GM19240 (cell line): Measurements from ENCODE around the gene DPM2.
A peak's percentile ranks its signal among the peaks of the same experiment; 100 is the strongest.

Source experiments
- DNase-seq: peaks from one replicate; pipeline ENCODE4 v3.0.0; 2011; ENCODE audit warnings: low spot score; ENCODE audit not compliant: insufficient read length

Gene DPM2

DNA sequence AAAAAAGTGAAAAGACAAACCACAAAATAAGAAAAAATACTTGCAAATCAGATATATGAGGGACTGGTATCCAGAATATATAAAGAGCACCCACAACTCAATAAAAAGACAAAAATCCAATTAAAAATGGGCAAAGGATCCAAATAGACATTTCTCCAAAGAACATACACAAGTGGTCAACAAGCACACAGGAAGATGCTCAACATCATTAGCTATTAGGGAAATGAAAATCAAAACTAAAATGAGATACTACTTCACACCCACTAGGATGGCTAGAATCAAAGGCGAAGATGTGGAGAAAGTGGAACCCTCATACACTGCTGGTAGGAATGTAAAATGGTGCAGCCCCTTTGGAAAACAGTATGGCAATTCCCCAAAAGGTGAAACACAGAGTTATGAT is 21.1 kb upstream of the DPM2 start:
- no peak for DNase-seq

DNA sequence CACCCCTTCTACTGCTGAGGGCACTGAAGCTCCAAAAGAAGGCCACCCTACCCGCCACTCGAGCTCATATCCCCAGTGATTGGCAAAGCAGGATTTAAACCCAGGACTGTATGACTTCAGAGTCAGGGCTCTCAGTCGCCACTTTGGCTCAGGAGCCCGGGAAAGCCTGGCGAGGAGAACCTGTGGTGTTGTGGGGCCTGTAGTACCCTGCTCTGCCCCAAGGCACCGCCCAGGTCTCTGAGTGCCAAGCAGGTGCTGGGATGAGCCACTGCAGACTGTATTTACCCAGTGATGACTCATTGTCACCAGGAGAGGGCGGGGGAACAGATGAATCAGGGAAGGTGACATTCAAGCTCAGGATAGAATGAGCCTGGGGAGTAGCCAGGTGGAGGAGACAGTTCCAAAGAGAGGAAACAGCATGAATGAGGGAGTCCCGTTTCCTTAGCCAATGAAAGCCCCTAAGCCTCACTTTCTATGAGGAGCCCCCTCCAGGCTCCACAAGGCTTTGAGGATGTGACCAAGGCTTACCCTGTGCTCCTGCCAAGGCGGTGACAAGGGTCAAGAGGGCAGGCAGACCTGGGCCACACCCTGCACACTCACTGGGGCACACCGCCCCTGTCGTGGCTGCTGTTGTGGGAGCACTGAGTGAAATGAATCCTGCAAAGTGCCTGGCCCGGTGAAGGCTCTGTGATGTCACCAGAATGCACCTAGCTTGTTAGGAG is 17.8 kb upstream of the DPM2 start:
- peak; percentile 80 for DNase-seq

DNA sequence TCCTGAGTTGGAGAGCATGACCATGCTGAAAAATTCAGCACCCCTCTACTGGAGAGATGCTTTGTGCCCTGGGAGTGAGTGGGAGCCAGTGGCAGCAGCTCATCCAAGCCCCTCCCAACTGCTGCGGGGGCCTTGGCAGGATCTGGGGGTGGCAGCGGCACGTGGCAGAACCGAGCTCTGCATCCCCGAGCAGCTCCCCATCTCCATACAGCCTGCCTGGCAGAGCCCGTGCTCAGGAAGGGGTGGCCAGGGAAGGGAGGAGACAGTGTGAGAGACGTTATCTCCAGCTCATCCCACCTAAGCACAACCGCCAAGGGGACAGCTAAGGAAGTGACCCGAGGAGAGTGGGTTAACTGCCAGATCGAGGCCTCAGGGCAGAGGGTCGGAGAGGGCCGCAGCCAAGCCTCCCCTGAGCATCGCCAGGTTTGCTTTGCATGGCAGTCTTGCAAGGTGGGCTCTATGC is 17.2 kb upstream of the DPM2 start:
- no peak for DNase-seq

DNA sequence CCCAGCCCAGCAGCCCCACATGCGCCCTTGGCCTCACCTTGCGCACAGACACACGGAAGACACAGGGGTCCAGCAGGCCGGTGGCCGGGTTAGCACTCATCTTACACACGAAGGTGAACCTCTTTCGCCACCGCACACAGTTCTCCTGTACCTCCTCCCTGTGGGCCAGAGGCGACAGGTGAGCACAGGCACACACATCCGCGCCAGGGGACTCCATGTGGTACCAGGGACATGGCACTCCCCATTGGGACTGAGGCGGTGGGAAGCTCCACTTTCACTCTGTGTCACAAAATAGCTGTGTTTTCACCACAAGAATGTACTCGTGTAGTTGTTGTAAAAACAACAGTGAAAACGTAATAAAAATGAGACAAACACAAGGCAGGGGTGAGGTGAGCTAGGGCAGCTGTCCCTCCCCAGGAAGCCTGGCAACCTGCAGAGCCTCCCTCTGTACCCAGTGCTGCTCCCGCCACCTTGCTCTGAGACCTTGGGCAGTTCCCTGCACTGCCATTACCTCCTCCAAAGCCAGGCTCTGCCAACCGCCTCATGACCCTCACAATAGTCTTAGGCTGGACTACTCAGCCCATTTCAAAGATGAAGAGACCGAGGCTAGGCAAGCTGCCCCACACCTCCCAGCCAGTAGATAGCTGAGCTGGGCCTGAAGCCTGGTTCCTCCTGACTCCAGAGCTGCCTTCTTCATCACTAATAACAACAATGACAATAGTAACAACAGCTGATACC is 16.3 kb upstream of the DPM2 start:
- DNase-seq, result no peak

DNA sequence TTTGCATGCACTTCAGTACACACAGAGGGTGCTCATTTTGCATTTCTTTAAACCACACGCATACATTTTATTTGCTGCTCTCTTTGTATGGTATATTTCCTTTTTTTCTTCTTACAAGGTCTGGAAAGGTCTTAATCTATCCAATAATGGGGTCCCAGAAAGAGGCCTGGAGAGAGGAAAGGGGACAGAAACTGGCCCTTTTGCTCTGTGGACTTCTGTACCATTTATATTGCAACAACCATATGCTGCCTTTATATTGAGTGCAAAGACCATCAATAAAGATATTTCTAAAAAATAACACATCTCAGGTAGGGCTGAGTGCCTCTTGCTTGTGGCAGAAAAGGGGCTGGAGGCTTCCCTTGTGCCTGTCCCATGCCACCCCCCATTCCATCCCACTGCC is 15.5 kb upstream of the DPM2 start:
- no peak for DNase-seq

DNA sequence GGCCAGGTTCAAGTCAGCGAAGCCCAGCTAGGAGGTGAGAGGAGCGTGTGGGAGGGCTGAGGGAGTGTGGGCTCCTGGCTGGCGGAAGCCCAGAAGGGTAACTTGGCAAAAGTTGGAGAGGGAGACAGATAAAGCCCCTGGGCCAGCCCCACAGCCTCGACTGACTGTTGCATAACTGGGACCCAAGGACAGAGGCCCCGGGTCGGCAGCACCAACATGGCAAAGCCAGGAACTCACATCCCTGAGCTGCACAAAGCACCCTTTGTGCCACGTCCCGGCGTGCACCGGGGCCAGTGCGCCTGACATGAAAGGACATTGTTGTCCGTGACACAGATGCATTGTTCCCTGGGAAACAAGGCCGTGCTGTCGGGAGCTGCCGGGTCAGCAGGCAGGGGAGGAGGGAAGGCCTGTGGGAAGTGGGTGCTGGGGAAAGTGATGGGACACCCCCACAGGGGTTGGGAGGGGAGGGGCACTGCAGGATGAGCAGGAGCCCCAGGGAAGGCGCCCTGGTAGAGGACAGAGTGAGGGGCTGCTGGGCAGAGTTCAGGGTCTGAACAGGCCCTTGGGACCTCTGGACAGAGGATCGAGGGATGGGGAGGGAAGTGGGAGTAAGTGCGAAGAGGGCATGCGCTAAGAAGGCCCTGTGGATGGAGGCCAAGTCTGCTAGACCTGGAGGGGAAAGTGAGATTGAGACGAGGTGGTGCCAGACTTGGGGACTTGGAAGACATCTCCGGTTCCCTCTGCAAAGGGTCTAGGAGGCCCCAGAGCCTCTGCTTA is 13.0 kb upstream of the DPM2 start:
- DNase-seq, result no peak

DNA sequence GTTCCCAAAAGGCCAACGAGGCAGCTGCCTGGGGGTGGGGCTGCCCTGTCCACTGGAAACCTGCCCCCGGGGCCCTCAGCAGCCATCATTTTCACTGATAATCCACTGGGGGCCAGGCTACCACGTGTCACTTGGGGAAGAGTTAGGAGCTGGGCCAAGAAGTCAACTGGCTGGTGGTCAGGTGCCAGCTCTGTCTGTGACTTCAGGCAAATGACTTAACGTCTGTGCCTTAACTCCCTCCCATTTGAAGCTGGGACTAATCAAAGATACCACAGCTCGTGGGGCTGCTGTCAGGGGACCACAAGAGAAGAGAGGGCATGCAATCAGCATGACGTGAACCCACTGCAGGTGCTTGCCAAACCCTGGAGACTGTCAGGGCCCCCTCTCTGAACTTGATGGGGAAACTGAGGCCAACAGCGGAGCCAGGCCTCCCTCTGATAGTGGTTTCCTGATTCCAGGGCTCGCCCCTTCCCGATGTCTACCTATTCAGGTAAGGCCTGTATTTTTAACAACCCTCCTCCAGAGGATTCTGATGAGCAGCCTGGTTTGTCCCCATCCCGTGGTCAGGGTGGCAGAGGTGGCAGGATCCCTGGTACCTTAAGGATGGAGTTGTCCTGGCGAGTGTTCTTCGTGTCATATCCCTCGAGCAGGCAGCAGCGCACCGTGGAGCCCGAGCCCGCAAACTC is 12.3 kb upstream of the DPM2 start:
- no peak for DNase-seq

DNA sequence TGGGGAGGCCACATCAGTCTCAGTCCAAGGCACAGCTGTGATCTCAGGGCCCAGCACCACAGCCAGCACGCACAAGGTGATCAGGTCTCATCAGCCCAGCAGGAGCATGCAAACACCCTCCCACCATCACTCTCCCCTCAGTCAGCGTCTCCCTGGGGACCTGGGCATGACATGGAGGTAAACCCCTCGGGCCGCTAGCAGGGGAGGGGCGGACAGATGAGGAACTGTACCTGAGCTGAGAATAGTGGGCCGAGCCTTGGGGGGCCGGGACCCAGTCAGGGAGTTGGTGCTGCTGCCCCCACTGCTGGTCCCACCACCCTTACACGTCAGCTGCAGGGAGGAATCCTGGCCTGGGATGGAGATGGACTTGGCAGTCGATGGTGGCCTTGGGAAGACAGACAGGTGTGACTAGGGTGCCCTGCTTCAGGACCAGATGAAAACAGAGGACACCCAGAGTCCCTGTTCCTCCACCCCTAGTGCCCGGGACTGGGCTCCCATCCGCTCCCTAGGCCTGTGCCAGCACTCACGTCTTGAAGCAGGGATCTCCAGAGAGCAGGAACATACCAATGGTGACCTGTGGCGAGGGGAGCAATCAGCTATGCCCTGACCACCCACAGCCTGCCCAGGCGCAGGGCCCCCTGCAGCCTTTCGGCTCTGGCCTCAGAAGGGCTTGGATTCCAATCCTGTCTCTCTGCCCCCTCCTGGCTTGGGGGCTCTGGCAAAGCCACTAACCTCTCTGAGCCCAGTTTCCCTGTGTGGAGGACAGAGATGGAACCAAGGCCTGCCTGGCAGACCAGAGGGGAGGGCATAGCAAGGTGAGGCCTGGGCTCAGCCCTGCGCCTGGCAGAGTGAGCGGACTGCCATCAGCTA is 10.4 kb upstream of the DPM2 start:
- DNase-seq, result no peak

DNA sequence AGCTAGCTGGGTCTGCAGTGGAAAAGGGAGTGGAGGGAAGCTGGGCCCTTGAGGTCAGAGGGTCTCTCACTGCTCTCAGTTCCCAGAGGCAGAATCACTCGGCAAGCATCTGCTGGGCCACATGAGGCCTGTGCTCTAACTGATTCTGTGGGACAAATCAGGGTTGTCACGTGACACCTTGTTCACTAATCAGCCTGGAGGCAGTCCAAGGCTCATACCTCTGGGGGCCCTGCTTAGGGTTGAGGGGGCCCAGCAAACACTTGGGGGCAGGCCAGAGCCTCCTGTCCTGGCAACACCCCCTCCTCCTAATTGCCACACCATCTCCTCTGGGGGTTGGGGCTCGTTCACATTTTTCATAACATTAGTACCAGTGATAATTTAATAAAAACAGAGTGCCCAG is 9.1 kb upstream of the DPM2 start:
- no peak for DNase-seq

DNA sequence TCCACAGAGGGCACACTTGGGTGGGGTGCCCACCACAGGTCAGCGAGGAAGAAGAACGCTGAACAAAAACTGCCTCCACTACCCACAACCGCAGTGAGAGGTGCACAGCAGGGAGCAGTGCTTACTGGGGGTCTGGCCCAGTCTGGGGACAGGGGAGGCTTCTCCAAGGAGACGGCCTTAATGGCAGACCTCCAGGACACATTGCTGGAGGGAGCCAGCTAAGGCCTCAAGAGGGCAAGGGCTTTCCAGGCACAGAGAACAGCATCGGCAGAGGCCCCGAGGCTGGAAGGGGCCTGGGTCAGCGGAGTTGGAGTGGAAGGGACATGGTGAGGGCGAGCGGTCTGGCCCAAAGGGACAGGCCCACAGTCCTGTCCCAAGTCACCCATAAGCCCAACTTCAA is 8.3 kb upstream of the DPM2 start:
- DNase-seq, result no peak

DNA sequence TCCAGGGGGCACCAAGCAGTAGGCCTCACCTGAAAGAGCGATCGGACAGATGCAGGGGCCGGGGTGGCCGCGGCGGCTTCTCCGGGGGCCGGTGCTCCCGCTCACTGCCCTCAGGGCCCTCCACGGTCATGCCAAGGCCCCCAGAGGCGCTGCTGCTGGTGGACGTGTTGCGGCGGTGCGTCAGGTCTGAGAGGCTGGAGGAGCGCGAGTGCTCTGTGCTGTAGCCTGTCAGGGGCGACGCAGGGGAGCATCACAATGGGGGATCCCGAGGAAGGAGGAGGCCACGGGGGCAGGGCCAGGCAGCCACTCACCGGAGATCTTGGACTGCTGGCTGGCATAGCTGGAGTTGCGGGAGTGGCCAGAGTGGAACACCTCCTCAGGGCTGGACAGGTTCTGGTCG is 7.7 kb upstream of the DPM2 start:
- no peak for DNase-seq

DNA sequence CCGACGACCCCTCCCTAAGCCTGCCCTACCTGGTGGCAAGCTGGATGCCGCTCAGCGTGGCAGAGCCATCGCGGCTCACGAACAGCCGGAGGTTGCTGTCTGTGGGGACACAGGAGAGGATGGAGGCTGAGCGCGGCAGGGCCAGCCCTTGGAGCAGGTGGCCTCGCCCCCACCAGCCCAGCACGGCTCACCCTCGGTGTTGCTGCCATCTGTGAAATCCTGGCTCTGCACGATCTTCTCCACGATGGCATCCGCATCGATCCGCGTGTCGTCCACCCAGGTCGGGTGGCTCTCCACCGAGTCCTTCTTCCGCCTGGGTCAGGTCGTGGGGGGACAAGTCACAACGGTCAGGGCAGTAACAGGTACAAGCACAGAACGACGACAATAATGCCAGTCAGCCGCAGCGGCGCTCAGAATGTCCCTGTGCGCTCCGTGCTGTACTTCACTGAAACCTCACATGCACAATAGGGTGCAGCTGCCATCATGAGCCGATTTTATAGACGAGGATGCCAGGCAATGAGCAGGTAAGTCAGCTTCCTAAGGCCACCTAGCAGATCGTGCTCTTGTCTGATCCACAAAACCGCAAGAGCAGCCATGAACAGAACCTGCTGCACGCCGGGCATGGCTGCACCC is 7.0 kb upstream of the DPM2 start:
- no peak for DNase-seq

DNA sequence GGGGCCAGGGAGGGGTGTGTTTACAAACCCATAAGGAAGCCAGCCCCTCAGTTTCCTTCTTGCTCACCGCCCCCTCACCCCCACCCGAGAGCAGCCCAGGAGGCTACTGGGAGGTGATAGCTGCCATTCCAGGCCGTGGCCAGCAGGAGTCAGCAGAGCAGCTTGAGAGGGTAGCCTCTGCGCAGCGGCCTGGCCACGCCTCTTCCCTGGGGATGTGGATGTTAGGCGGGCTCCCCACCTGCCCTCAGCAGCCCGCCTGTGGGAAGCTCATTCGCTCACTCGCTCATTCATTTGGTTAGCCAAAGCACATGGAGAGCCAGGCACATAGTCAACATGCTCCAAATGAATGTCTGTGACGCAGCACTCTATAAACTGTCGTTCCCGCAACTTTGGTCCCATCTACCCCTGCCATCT is 6.1 kb upstream of the DPM2 start:
- DNase-seq, result peak; percentile 73

DNA sequence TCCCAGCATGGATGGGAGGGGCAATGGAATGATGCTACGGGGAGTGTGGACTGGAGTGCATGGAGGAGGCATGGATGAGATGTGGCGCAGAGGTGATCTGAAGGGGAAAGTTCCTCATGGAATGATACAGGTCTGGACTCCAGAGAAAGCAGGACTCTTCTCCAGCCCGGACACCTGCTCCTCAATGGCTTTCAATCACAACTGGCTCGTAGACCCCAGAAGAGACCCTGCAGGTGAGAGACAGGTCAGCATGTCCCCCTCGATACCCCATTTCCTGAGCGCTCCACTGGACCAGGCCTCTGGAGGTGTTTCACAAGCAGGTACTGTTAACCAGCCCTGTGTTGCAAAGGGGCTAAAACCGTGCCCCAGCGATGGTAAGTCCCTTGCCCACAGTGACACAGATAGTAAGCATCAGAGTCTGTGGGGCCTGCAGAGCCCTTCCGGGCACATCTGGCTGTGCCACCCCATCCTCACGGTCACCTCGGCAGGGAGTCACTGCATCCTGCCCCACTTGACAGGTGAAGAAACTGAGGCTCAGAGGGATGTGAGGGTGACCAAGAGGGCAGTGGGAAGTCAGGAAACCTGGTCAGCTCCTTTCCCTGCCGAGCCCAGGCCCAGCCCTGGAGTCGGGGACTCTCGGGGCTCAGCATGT is 5.5 kb upstream of the DPM2 start:
- DNase-seq, result no peak

DNA sequence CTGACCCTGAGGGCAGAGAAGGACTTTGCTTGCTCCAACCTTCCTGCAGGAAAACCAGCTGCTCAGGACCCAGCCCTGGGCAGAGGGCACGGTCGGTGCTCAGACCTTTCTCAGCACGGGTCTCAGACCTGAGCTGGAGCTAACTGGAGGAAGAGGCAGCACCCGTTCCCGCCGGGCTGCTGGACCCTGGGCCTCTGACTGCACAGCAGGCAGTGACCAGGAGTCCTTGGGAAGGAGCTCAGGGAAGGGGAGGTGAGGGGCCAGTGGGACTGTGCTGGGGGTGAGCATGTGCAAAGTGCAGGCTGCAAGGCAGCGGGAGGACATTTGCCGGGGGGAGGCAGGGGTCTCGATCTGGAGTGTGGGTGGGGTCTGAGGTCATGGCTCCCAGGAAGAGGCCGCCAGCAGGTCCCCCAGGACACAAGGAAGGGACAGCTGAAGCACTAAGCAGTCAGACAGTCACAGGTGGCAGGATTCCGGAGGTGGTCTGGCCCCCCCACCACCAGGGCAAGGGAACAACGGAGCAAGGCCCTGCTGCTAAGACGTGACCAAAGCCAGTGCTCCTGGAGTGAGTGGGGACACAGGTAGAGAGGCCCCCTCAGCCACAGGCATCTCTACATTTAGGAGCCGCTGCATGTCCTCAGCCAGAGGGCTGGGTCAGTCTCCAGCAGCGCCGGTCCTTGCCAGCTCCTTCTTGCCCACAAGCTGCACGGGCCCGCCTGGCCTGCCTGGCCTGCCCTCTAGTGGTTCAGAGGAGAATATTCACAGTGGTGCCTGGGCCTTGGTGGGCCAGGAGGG is 4.8 kb upstream of the DPM2 start:
- no peak for DNase-seq

DNA sequence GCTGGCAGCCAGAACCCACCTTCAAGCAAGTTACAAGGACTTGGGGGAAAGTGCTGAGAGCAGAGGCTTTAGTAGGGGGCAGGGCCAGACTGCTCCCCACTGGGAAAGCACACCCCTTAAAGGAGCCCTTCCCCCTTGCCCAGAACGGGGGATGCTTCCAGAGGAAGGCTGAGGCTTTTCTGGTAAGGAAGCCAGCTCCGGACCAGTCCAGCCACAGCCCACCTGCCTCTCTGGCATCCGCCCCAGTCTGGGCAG is 4.2 kb upstream of the DPM2 start:
- DNase-seq, result no peak

DNA sequence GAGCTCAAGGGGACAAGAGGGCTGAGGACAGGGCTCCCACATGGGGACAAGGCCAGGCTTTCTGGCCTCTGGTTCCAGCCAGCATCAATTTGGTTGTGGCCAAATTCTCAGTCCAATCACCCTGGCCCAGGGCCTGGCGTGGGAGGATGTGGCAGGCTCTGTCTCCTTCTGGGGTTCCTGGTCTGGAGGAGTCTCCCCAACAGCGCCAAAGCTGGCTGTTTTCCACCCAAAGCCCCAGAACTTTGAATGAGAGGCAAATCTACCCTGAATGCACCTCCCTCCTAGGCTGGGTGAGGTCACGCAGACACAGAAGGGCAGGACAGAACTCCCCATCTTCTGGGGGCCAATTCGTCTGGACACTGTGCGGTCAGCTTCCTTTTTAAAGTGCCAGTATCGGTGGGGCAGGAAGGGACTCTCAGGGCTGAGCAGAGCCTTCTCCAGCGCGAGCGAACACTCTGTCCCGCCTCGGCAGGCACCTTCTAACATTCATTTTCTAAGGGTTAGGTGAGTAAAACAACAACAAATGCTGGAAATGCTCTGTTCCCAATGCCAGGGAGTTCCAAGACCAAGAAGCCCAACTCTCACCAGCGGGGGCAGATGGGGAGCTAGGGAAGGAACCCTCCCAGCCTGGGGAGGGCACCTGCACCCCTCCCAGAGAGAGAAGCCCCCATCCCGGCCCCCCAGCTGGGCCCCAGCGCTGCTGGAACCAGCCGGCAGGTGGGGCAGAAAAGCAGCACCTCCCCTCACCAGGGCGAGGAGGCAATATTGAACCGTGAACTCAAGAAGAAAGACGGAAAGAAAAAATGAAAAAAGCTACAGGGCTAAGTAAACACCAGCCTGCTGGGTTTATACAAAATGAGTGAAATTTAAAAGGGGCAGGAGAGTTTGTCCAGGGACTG is 3.7 kb upstream of the DPM2 start:
- no peak for DNase-seq

DNA sequence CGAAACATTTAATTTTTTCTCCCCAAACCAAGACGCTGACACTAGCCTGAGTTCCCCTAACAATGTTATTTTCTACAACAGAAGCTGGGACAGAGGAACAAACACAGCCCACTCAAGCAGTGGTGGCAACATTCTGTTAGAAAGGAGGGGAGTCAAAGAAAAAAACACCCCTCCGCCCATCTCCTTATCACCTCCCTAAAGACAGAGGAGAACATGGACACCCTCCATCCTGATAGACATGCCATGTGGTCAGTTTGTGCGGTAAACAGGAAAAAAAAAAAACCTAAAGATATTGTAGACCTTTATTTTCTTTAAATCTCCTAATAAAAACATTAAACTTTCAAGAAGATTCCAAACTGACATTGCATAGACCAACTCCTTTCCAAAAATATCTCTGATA is 2.9 kb upstream of the DPM2 start:
- DNase-seq, result no peak
